ENCODE measurements around the gene PALM3.

PALM3 gene

GRCh38 chr19:14103310-14103709, 41.4 kb upstream of the PALM3 start:
- TF ChIP-seq CTCF (conservative IDR thresholded peaks at IDR 0.05; ENCODE audit: control insufficient read depth, insufficient read depth, low read depth, low read length), result no peak
- no peak overlapping the region for H3K4me3 ChIP-seq (ENCODE audit: control insufficient read depth, low read depth, low read length)
- no peak for DNase-seq (ENCODE audit: low read depth)

GRCh38 chr19:14102756-14103155, 40.9 kb upstream of the PALM3 start:
- DNase-seq (ENCODE audit: low read depth), result no peak
- no peak overlapping the region for H3K4me3 ChIP-seq (ENCODE audit: control insufficient read depth, low read depth, low read length)
- no peak for TF ChIP-seq CTCF (conservative IDR thresholded peaks at IDR 0.05; ENCODE audit: control insufficient read depth, insufficient read depth, low read depth, low read length)

- peak; percentile 46 for DNase-seq (ENCODE audit: low read depth)
- H3K4me3 ChIP-seq (ENCODE audit: control insufficient read depth, low read depth, low read length), result no peak overlapping the region
- TF ChIP-seq CTCF (conservative IDR thresholded peaks at IDR 0.05; ENCODE audit: control insufficient read depth, insufficient read depth, low read depth, low read length), result no peak
These were observed 40.3 kb upstream of the PALM3 start for GRCh38 chr19:14102102-14102696.

GRCh38 chr19:14101003-14101545, 39.2 kb upstream of the PALM3 start:
- no peak for DNase-seq (ENCODE audit: low read depth)
- no peak for TF ChIP-seq CTCF (conservative IDR thresholded peaks at IDR 0.05; ENCODE audit: control insufficient read depth, insufficient read depth, low read depth, low read length)
- no peak overlapping the region for H3K4me3 ChIP-seq (ENCODE audit: control insufficient read depth, low read depth, low read length)

GRCh38 chr19:14097532-14098151, 35.8 kb upstream of the PALM3 start:
- no peak for DNase-seq (ENCODE audit: low read depth)
- no peak overlapping the region for H3K4me3 ChIP-seq (ENCODE audit: control insufficient read depth, low read depth, low read length)
- TF ChIP-seq CTCF (conservative IDR thresholded peaks at IDR 0.05; ENCODE audit: control insufficient read depth, insufficient read depth, low read depth, low read length), result peak; percentile 18

GRCh38 chr19:14096272-14096992, 34.6 kb upstream of the PALM3 start:
- DNase-seq (ENCODE audit: low read depth), result no peak
- TF ChIP-seq CTCF (conservative IDR thresholded peaks at IDR 0.05; ENCODE audit: control insufficient read depth, insufficient read depth, low read depth, low read length), result peak; percentile 8
- no peak overlapping the region for H3K4me3 ChIP-seq (ENCODE audit: control insufficient read depth, low read depth, low read length)
